GM21390 (cell line): ENCODE data around the gene ASGR2.

Source experiments
- ATAC-seq: cut with Tn5 transposase; IDR thresholded peaks from one replicate; pipeline ENCODE4 v1.9.1; 2021; ENCODE audit not compliant: unreplicated experiment

The ASGR2 gene

DNA sequence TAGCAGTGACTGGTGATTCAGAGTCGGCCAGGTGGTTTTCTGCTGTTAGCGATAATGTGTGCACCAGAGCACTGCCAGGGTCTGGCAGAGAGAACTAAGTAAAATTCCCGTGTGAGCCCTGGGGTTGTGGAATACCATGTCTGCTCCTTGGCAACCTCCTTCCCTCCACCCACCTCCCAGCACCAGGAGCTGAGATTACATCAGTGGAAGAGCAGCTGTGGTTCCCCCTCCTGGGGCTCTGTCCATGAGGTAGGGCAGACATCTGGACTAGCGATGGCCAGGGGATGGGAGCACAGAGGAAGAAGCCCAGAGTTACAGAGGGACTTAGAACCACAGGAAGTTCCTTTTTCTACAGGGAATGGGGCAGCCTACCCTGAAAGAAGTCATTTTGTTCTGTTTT, 50.4 kb downstream of the ASGR2 start:
- ATAC-seq = no peak

GRCh38 chr17:7063518-7064094, 51.0 kb downstream of the ASGR2 start:
- no peak for ATAC-seq

DNA sequence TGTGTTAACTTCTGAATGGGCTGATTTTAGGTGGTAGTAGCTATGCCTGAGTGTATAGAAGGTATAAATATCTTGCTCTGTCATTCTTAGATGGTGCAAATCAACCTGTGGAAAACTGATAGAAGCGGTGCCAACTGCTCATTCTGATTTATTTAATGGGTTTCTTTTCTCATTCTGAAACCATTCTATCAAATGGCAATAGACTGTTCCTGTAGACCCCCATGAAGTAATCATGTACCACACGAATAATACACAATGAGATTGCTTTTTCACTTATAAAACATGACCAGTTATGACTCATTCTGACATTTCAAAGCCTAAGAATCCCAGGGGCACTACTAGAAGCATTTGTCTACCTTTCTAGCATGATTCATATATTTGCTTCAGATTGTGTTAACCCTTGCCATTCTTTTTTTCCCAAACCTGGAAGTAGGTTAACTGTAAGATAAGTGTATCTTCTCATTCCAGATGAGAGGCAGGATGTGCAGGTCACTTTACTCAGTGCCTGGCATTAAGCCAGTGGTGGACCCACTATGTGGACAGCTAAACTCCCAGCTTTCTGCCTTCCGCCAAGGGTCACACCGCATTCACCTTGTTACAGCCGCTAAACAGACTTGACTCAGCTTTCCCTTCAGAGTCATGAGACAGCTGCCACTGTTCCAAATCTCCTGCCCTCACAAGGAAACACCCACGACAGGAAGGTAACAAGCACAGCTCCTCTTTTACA, 54.3 kb downstream of the ASGR2 start:
- no peak for ATAC-seq

DNA sequence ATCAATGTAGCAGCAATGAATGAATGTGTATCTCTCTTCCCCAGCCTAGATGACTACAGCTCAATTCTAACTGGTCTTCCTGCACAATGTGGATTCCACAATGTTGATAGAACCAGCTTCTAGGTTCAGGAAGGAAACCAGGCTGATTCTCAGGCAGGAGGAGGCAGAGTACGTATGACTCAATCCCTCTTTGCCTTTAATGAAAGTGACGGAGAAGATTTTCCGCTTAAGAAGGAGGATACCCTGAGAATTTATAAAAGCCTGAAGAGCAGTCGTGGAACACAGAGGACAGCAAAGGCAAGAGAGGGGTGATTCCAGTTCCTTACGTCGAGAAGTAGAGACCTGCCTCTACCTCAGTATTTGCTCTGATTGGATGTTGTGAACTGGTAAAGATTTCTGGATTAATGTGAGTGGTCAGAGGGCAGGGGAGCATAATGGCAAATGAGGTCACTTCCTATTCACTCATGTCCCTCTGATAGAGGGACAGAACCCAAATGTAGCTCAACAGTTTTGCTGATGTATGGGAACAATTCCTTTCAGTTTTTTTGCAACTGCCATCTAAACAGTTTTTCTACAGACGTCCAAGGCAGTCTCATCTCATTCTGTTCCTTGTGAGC, 55.7 kb downstream of the ASGR2 start:
- ATAC-seq = no peak

- ATAC-seq = no peak
Measured at GRCh38 chr17:7056386-7056785, 58.2 kb downstream of the ASGR2 start.
